NCI-H1930 (cell line): ENCODE results near the gene KRT6A.

Experiments used
- DNase-seq, 2 experiments: peaks; one replicate each; lab custom pipeline; 2025; lab: John Stamatoyannopoulos, UW

Gene KRT6A

GRCh38 chr12:52493172-52493571 lies at the start of gene KRT6A:
Gene KRT6A (minus strand): TSS chr12:52493257. CDS start chr12:52493188, 69 bp downstream.
- DNase-seq: no peak

- DNase-seq: no peak
Measured at GRCh38 chr12:52542157-52542556, 49.1 kb upstream of the KRT6A start.

- no peak for DNase-seq
Measured at GRCh38 chr12:52541709-52542108, 48.7 kb upstream of the KRT6A start.

GRCh38 chr12:52540531-52540930 lies 47.5 kb upstream of the KRT6A start:
- no peak for DNase-seq

GRCh38 chr12:52539821-52540173 lies 46.7 kb upstream of the KRT6A start:
- no peak for DNase-seq

GRCh38 chr12:52539083-52539820 lies 46.2 kb upstream of the KRT6A start:
- no peak for DNase-seq

GRCh38 chr12:52537101-52537500 lies 44.0 kb upstream of the KRT6A start:
- no peak for DNase-seq

- DNase-seq: no peak
Measured at GRCh38 chr12:52535574-52535973, 42.5 kb upstream of the KRT6A start.

- DNase-seq: no peak
Measured at GRCh38 chr12:52534482-52534881, 41.4 kb upstream of the KRT6A start.

GRCh38 chr12:52533686-52534470 lies 40.8 kb upstream of the KRT6A start:
- no peak for DNase-seq

- no peak for DNase-seq
Measured at GRCh38 chr12:52532636-52533035, 39.6 kb upstream of the KRT6A start.

GRCh38 chr12:52531566-52532300 lies 38.7 kb upstream of the KRT6A start:
- DNase-seq: no peak

- DNase-seq: no peak
Measured at GRCh38 chr12:52530905-52531304, 37.8 kb upstream of the KRT6A start.

GRCh38 chr12:52530366-52530765 lies 37.3 kb upstream of the KRT6A start:
- DNase-seq: no peak

- DNase-seq: no peak
Measured at GRCh38 chr12:52529846-52530245, 36.8 kb upstream of the KRT6A start.

GRCh38 chr12:52529417-52529816 lies 36.4 kb upstream of the KRT6A start:
- DNase-seq: no peak

GRCh38 chr12:52528641-52529143 lies 35.6 kb upstream of the KRT6A start:
- no peak for DNase-seq

- no peak for DNase-seq
Measured at GRCh38 chr12:52527121-52527800, 34.2 kb upstream of the KRT6A start.

- DNase-seq: no peak
Measured at GRCh38 chr12:52526511-52526951, 33.5 kb upstream of the KRT6A start.

GRCh38 chr12:52525661-52526499 lies 32.8 kb upstream of the KRT6A start:
- DNase-seq: no peak
